WTC11 (cell line): ENCODE data around the gene PAK6. TPM values are rescaled to one million over a fixed set of nuclear protein-coding genes. Genes with fewer than 3 reads are reported as not detected.
A peak's percentile ranks its signal among the peaks of the same experiment; 100 is the strongest.

Experiments used
- ATAC-seq: fragments of 200-7000 bp; cut with Tn5 transposase; 2 replicates; pipeline ENCODE4 v1.10.0; 2021; ENCODE audit warnings: mild to moderate bottlenecking, moderate library complexity
- CTCF ChIA-PET: fragments of 300-600 bp; sonication (Branson Sonifier 250); formaldehyde crosslinking; loops from one replicate; lab custom pipeline; 2021; ENCODE audit warnings: antibody characterized with exemption; lab: Charles Lee
- POLR2A ChIA-PET: fragments of 350-600 bp; sonication (Branson Sonifier 250); formaldehyde crosslinking; loops from one replicate; lab custom pipeline; 2021; ENCODE audit warnings: antibody characterized with exemption; lab: Charles Lee
- DNase-seq: peaks from one replicate; pipeline ENCODE4 v3.0.0; 2021; ENCODE audit warnings: low spot score
- H3K27ac Mint-ChIP-seq: 2 replicates; pipeline ENCODE4 v1.8.0; 2021; ENCODE audit warnings: mixed read lengths
- H3K27me3 Mint-ChIP-seq: 2 replicates; pipeline ENCODE4 v1.8.0; 2021; ENCODE audit warnings: low read depth, mild to moderate bottlenecking, moderate library complexity, mixed read lengths
- H3K36me3 Mint-ChIP-seq: 2 replicates; pipeline ENCODE4 v1.8.0; 2021; ENCODE audit warnings: mixed read lengths
- H3K4me1 Mint-ChIP-seq: 2 replicates; pipeline ENCODE4 v1.8.0; 2022; ENCODE audit warnings: mixed read lengths
- H3K4me3 Mint-ChIP-seq: 2 replicates; pipeline ENCODE4 v1.8.0; 2021; ENCODE audit warnings: mild to moderate bottlenecking, moderate library complexity, mixed read lengths
- H3K9me3 Mint-ChIP-seq: 2 replicates; pipeline ENCODE4 v1.8.0; 2021; ENCODE audit warnings: mixed read lengths
- ATF1 ChIP-seq: sonication (generic); formaldehyde crosslinking; IDR thresholded peaks from 2 replicates; pipeline ENCODE4 v1.8.1; 2023; ENCODE audit warnings: mild to moderate bottlenecking, moderate library complexity, missing genetic modification reagents
- ATF3 ChIP-seq: sonication (generic); formaldehyde crosslinking; conservative IDR thresholded peaks from 2 replicates; pipeline ENCODE4 v1.8.1; 2022; ENCODE audit warnings: mild to moderate bottlenecking, missing genetic modification reagents
- CBFB ChIP-seq: sonication (generic); formaldehyde crosslinking; IDR thresholded peaks from 2 replicates; pipeline ENCODE4 v1.8.1; 2022; ENCODE audit warnings: mild to moderate bottlenecking, low read depth, missing genetic modification reagents
- CREM ChIP-seq: sonication (generic); formaldehyde crosslinking; IDR thresholded peaks from 2 replicates; pipeline ENCODE4 v1.8.1; 2022; ENCODE audit warnings: mild to moderate bottlenecking, missing genetic modification reagents, moderate library complexity
- FOXJ3 ChIP-seq: sonication (generic); formaldehyde crosslinking; IDR thresholded peaks from 2 replicates; pipeline ENCODE4 v1.9.0; 2021; ENCODE audit warnings: missing genetic modification reagents, mild to moderate bottlenecking, borderline replicate concordance
- FOXP1 ChIP-seq: sonication (generic); formaldehyde crosslinking; IDR thresholded peaks from 2 replicates; pipeline ENCODE4 v1.8.0; 2022; ENCODE audit warnings: missing genetic modification reagents, mild to moderate bottlenecking, moderate library complexity, borderline replicate concordance
- IRF1 ChIP-seq: sonication (generic); formaldehyde crosslinking; IDR thresholded peaks from 2 replicates; pipeline ENCODE4 v1.8.0; 2023; ENCODE audit warnings: missing genetic modification reagents
- IRF2 ChIP-seq: sonication (generic); formaldehyde crosslinking; IDR thresholded peaks from 2 replicates; pipeline ENCODE4 v1.8.0; 2022; ENCODE audit warnings: low read depth, missing genetic modification reagents, borderline replicate concordance
- MXD4 ChIP-seq: fragments of 250-450 bp; sonication (Bioruptor Pico); IDR thresholded peaks from 2 replicates; pipeline ENCODE4 v1.8.0; 2021; ENCODE audit warnings: mild to moderate bottlenecking, moderate library complexity, borderline replicate concordance
- NFYB ChIP-seq: sonication (generic); formaldehyde crosslinking; conservative IDR thresholded peaks from 2 replicates; pipeline ENCODE4 v1.8.0; 2022; ENCODE audit warnings: low read depth, missing genetic modification reagents
- NR3C1 ChIP-seq: sonication (generic); formaldehyde crosslinking; conservative IDR thresholded peaks from 2 replicates; pipeline ENCODE4 v1.8.1; 2023; ENCODE audit warnings: low read depth, mild to moderate bottlenecking, missing genetic modification reagents
- OVOL2 ChIP-seq: fragments of 250-450 bp; sonication (Bioruptor Pico); IDR thresholded peaks from 2 replicates; pipeline ENCODE4 v1.9.0; 2021; ENCODE audit warnings: mild to moderate bottlenecking, borderline replicate concordance
- RELA ChIP-seq: sonication (generic); formaldehyde crosslinking; IDR thresholded peaks from 2 replicates; pipeline ENCODE4 v1.8.1; 2022; ENCODE audit warnings: missing genetic modification reagents, mild to moderate bottlenecking, borderline replicate concordance
- SP1 ChIP-seq: sonication (generic); formaldehyde crosslinking; conservative IDR thresholded peaks from 2 replicates; pipeline ENCODE4 v1.8.1; 2022; ENCODE audit warnings: missing genetic modification reagents
- ZNF138 ChIP-seq: sonication (generic); formaldehyde crosslinking; conservative IDR thresholded peaks from 2 replicates; pipeline ENCODE4 v1.8.1; 2022; ENCODE audit warnings: mild to moderate bottlenecking, moderate library complexity, missing genetic modification reagents
- ZNF263 ChIP-seq: sonication (generic); formaldehyde crosslinking; IDR thresholded peaks from 2 replicates; pipeline ENCODE4 v1.8.1; 2022; ENCODE audit warnings: low read depth, mild to moderate bottlenecking, moderate library complexity, missing genetic modification reagents
- ZNF281 ChIP-seq: sonication (generic); formaldehyde crosslinking; IDR thresholded peaks from 2 replicates; pipeline ENCODE4 v1.8.0; 2023; ENCODE audit warnings: mild to moderate bottlenecking, missing genetic modification reagents
- ZNF317 ChIP-seq: sonication (generic); formaldehyde crosslinking; IDR thresholded peaks from 2 replicates; pipeline ENCODE4 v1.8.1; 2023; ENCODE audit warnings: low read depth, mild to moderate bottlenecking, moderate library complexity, missing genetic modification reagents, borderline replicate concordance
- ZNF425 ChIP-seq: fragments of 250-450 bp; sonication (Bioruptor Pico); conservative IDR thresholded peaks from 2 replicates; pipeline ENCODE4 v1.9.0; 2021; ENCODE audit warnings: mild to moderate bottlenecking
- total RNA-seq: library from RNA; stranded (reverse); gene quantifications from 3 replicates; pipeline ENCODE4 v1.2.3, GENCODE V29; 2021
- TF ChIP-seq, protein P1 (sequence below): sonication (generic); formaldehyde crosslinking; IDR thresholded peaks from 2 replicates; pipeline ENCODE4 v1.8.1; 2023; ENCODE audit warnings: mild to moderate bottlenecking, missing genetic modification reagents, borderline replicate concordance
- TF ChIP-seq, protein P2 (sequence below): fragments of 200-600 bp; IDR thresholded peaks from 2 replicates; pipeline ENCODE4 v1.8.0; 2022; ENCODE audit warnings: antibody characterized with exemption

PAK6 gene
- total RNA-seq, 1 experiment from 2014 or later, result 11.7 TPM

DNA sequence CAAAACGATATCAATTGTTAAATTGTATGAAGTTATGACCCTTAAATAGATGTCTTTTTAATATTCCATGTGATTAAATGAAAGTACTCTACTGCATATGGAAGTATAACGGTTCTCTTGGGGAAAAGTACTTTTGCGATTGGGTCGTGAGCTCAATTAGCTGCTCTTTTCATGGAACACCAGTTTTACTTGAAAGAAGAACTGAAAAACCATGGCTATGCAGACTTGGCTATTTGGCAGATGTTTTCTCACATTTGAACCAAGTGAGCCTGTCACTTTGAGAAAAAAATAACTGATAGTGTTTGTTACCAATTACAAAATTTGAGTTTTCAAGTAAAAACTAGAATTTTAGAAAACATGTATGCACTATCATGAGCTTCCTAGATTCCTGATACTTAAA is 78.7 kb downstream of the PAK6 start (continued):
- TF ChIP-seq ZNF138 (CRISPR knock-in tag) (no peak), MXD4 (CRISPR knock-in tag) (no peak), IRF2 (CRISPR knock-in tag) (no peak), FOXJ3 (no peak), CREM (CRISPR knock-in tag) (no peak)

- Mint-ChIP-seq H3K9me3 (peaks cover 4% of the 10 kb centered on the region; the same call in 1 of the 2 replicates), H3K4me3 (no peak overlapping the region), H3K4me1 (peaks cover 32% of the 10 kb centered on the region), H3K27ac (no peak overlapping the region), H3K27me3 (peaks cover 28% of the 10 kb centered on the region), H3K36me3 (no peaks in the 10 kb centered on the region)
- ATAC-seq, result no peak
- no peak for DNase-seq
- TF ChIP-seq, protein P1, sequence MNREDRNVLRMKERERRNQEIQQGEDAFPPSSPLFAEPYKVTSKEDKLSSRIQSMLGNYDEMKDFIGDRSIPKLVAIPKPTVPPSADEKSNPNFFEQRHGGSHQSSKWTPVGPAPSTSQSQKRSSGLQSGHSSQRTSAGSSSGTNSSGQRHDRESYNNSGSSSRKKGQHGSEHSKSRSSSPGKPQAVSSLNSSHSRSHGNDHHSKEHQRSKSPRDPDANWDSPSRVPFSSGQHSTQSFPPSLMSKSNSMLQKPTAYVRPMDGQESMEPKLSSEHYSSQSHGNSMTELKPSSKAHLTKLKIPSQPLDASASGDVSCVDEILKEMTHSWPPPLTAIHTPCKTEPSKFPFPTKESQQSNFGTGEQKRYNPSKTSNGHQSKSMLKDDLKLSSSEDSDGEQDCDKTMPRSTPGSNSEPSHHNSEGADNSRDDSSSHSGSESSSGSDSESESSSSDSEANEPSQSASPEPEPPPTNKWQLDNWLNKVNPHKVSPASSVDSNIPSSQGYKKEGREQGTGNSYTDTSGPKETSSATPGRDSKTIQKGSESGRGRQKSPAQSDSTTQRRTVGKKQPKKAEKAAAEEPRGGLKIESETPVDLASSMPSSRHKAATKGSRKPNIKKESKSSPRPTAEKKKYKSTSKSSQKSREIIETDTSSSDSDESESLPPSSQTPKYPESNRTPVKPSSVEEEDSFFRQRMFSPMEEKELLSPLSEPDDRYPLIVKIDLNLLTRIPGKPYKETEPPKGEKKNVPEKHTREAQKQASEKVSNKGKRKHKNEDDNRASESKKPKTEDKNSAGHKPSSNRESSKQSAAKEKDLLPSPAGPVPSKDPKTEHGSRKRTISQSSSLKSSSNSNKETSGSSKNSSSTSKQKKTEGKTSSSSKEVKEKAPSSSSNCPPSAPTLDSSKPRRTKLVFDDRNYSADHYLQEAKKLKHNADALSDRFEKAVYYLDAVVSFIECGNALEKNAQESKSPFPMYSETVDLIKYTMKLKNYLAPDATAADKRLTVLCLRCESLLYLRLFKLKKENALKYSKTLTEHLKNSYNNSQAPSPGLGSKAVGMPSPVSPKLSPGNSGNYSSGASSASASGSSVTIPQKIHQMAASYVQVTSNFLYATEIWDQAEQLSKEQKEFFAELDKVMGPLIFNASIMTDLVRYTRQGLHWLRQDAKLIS (CRISPR knock-in tag), result no peak
- TF ChIP-seq NFYB (CRISPR knock-in tag), result no peak
- TF ChIP-seq IRF1 (CRISPR knock-in tag), result no peak
- TF ChIP-seq RELA (CRISPR knock-in tag), result no peak
- no peak for TF ChIP-seq NR3C1 (CRISPR knock-in tag)
- no peak for TF ChIP-seq ZNF425 (CRISPR knock-in tag)
- no peak for TF ChIP-seq ATF1 (CRISPR knock-in tag)
- TF ChIP-seq FOXP1 (CRISPR knock-in tag), result no peak
- CTCF ChIA-PET, result interaction anchor here (0.7 to 17.8 kb wide), 17 partner anchors 11 to 273 kb away, joined by 3 to 690 read pairs (median 5); partner anchors contain the start of genes CCDC9B, IVD, PAK6 and PLCB2
- POLR2A ChIA-PET, result interaction anchor here (1.1 kb wide), 1 partner anchor 13 kb away, joined by 3 read pairs; no protein-coding TSS in a partner anchor
These were observed 81.5 kb downstream of the PAK6 start for GRCh38 chr15:40320409-40320808.

DNA sequence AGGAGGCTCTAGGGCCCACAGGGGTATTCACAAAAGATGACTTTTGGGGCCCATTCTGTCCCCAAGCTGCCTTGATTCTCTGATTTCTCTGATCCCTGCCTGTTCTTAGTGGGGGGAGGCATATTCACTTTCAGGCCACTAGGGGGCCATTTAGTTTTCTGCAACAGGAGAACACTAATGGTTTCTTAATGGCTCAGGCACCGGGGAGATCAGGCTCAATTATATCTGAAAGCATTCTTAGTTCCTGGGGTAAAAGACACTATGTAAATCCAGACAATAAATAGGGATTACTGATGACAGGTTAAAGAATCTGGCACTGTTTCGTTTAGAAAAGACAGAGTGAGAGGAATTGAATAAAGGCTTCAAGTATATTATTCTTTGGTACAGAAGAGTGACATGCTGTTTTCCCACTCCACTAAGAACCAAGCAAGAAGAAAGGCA is 82.1 kb downstream of the PAK6 start:
- POLR2A ChIA-PET, result interaction anchor here (1.1 kb wide), 1 partner anchor 14 kb away, joined by 3 read pairs; no protein-coding TSS in a partner anchor
- H3K27ac Mint-ChIP-seq, result no peak overlapping the region
- peaks cover 4% of the 10 kb centered on the region; the same call in 1 of the 2 replicates for H3K9me3 Mint-ChIP-seq
- peaks cover 37% of the 10 kb centered on the region for H3K4me1 Mint-ChIP-seq
- DNase-seq, result peak; percentile 50
- peak; percentile 7; the same call in 1 of the 2 replicates for ATAC-seq
- H3K27me3 Mint-ChIP-seq, result peaks cover 25% of the 10 kb centered on the region
- H3K4me3 Mint-ChIP-seq, result peak overlapping the region; percentile 26
- CTCF ChIA-PET, result interaction anchor here (0.7 to 17.8 kb wide), 17 partner anchors 11 to 274 kb away, joined by 3 to 690 read pairs (median 5); partner anchors contain the start of genes CCDC9B, IVD, PAK6 and PLCB2
- TF ChIP-seq ZNF263 (CRISPR knock-in tag) (no peak), SP1 (CRISPR knock-in tag) (no peak), ATF3 (no peak), CBFB (CRISPR knock-in tag) (no peak), OVOL2 (CRISPR knock-in tag) (no peak), ZNF281 (CRISPR knock-in tag) (no peak), ZNF317 (CRISPR knock-in tag) (no peak)
- TF ChIP-seq, protein P2, sequence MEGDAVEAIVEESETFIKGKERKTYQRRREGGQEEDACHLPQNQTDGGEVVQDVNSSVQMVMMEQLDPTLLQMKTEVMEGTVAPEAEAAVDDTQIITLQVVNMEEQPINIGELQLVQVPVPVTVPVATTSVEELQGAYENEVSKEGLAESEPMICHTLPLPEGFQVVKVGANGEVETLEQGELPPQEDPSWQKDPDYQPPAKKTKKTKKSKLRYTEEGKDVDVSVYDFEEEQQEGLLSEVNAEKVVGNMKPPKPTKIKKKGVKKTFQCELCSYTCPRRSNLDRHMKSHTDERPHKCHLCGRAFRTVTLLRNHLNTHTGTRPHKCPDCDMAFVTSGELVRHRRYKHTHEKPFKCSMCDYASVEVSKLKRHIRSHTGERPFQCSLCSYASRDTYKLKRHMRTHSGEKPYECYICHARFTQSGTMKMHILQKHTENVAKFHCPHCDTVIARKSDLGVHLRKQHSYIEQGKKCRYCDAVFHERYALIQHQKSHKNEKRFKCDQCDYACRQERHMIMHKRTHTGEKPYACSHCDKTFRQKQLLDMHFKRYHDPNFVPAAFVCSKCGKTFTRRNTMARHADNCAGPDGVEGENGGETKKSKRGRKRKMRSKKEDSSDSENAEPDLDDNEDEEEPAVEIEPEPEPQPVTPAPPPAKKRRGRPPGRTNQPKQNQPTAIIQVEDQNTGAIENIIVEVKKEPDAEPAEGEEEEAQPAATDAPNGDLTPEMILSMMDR, result peak; percentile 79
- H3K36me3 Mint-ChIP-seq, result peaks cover 1% of the 10 kb centered on the region; the same call in 1 of the 2 replicates
